ENCODE measurements around the gene PDXDC1. TPM values are rescaled to one million over a fixed set of nuclear protein-coding genes. Genes with fewer than 3 reads are reported as not detected.

The PDXDC1 gene
- total and polyA plus RNA-seq, 9 of the 15 experiments (the other 6 are each of a cell fraction or from before 2014, with no cell fraction given): 5.1 to 95.4 (median 45.8) TPM

DNA sequence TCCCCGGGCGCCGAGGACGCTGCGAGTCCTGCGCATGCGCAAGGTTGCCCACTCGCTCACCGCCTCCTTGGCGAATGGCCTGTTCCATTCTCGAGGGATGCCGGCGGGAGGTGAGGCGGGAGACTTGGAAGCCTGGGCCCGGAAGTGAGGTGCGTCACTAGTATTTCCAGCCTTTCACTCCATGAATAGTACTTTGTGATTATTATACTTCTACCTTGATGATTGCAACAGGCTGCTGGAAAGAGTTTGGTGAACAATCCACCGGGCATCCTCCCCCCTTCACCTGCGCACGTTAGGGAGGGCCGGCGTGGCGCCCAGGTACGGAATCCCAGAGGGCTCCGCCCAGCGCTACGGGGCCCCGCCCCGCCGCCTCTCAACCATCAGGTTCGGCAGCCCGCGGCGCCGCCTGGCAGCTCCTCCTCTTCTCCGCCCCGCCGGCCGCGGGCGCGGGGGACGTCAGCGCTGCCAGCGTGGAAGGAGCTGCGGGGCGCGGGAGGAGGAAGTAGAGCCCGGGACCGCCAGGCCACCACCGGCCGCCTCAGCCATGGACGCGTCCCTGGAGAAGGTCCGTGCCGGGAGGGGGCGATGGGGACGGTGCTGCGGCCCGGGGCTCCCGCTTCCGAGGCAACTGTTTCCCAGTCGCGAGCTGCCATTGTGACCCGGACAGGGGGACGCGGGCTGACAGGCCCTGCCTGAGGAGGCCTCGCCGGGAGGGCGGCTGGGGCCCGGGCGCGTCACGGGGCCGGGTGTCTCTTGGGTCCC lies at the start of gene PDXDC1 (continued):
- TF ChIP-seq GMEB1 (CRISPR knock-in tag; IDR thresholded peaks at IDR 0.05) (peak; percentile 84), GATAD2B (IDR thresholded peaks at IDR 0.05; ENCODE audit: borderline replicate concordance) (peak; percentile 46; the same call in 1 of the 2 replicates), ZFX (CRISPR knock-in tag; IDR thresholded peaks at IDR 0.05) (peak; percentile 96), RBFOX2 (IDR thresholded peaks at IDR 0.05; ENCODE audit: low read depth, low read length) (peak; percentile 90), MTA3 (IDR thresholded peaks at IDR 0.05; ENCODE audit: borderline replicate concordance) (peak; percentile 95), ZNF764 (CRISPR knock-in tag; IDR thresholded peaks at IDR 0.05; ENCODE audit: low read depth) (0 out of 2 replicates have a peak, but pooled peaks have one; percentile 20), MBD2 (IDR thresholded peaks at IDR 0.05; ENCODE audit: borderline replicate concordance, low read depth) (peak; percentile 93), SAFB (IDR thresholded peaks at IDR 0.05; ENCODE audit: borderline replicate concordance, low read depth, low read length) (peak; percentile 78; the same call in 1 of the 2 replicates), L3MBTL2 (IDR thresholded peaks at IDR 0.05) (peak; percentile 54)
- TF ChIP-seq, protein P1, sequence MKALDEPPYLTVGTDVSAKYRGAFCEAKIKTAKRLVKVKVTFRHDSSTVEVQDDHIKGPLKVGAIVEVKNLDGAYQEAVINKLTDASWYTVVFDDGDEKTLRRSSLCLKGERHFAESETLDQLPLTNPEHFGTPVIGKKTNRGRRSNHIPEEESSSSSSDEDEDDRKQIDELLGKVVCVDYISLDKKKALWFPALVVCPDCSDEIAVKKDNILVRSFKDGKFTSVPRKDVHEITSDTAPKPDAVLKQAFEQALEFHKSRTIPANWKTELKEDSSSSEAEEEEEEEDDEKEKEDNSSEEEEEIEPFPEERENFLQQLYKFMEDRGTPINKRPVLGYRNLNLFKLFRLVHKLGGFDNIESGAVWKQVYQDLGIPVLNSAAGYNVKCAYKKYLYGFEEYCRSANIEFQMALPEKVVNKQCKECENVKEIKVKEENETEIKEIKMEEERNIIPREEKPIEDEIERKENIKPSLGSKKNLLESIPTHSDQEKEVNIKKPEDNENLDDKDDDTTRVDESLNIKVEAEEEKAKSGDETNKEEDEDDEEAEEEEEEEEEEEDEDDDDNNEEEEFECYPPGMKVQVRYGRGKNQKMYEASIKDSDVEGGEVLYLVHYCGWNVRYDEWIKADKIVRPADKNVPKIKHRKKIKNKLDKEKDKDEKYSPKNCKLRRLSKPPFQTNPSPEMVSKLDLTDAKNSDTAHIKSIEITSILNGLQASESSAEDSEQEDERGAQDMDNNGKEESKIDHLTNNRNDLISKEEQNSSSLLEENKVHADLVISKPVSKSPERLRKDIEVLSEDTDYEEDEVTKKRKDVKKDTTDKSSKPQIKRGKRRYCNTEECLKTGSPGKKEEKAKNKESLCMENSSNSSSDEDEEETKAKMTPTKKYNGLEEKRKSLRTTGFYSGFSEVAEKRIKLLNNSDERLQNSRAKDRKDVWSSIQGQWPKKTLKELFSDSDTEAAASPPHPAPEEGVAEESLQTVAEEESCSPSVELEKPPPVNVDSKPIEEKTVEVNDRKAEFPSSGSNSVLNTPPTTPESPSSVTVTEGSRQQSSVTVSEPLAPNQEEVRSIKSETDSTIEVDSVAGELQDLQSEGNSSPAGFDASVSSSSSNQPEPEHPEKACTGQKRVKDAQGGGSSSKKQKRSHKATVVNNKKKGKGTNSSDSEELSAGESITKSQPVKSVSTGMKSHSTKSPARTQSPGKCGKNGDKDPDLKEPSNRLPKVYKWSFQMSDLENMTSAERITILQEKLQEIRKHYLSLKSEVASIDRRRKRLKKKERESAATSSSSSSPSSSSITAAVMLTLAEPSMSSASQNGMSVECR (CRISPR knock-in tag; IDR thresholded peaks at IDR 0.05): peak; percentile 79
- TF ChIP-seq, protein P2, sequence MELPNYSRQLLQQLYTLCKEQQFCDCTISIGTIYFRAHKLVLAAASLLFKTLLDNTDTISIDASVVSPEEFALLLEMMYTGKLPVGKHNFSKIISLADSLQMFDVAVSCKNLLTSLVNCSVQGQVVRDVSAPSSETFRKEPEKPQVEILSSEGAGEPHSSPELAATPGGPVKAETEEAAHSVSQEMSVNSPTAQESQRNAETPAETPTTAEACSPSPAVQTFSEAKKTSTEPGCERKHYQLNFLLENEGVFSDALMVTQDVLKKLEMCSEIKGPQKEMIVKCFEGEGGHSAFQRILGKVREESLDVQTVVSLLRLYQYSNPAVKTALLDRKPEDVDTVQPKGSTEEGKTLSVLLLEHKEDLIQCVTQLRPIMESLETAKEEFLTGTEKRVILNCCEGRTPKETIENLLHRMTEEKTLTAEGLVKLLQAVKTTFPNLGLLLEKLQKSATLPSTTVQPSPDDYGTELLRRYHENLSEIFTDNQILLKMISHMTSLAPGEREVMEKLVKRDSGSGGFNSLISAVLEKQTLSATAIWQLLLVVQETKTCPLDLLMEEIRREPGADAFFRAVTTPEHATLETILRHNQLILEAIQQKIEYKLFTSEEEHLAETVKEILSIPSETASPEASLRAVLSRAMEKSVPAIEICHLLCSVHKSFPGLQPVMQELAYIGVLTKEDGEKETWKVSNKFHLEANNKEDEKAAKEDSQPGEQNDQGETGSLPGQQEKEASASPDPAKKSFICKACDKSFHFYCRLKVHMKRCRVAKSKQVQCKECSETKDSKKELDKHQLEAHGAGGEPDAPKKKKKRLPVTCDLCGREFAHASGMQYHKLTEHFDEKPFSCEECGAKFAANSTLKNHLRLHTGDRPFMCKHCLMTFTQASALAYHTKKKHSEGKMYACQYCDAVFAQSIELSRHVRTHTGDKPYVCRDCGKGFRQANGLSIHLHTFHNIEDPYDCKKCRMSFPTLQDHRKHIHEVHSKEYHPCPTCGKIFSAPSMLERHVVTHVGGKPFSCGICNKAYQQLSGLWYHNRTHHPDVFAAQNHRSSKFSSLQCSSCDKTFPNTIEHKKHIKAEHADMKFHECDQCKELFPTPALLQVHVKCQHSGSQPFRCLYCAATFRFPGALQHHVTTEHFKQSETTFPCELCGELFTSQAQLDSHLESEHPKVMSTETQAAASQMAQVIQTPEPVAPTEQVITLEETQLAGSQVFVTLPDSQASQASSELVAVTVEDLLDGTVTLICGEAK (IDR thresholded peaks at IDR 0.05): 0 out of 2 replicates have a peak, but pooled peaks have one; percentile 52
- TF ChIP-seq, protein P2 (CRISPR knock-in tag; IDR thresholded peaks at IDR 0.05): peak; percentile 35; the same call in 1 of the 2 replicates

Data from K562 (cell line).